DMS114 treated with DMSO at 0.1 percent for 48 hours (cell line): Measurements from ENCODE around the gene P2RX2.

ENCODE experiments used
- DNase-seq: peaks from one replicate; lab custom pipeline; 2025; ENCODE audit not compliant: unreplicated experiment; lab: John Stamatoyannopoulos, UW

P2RX2 gene

DNA sequence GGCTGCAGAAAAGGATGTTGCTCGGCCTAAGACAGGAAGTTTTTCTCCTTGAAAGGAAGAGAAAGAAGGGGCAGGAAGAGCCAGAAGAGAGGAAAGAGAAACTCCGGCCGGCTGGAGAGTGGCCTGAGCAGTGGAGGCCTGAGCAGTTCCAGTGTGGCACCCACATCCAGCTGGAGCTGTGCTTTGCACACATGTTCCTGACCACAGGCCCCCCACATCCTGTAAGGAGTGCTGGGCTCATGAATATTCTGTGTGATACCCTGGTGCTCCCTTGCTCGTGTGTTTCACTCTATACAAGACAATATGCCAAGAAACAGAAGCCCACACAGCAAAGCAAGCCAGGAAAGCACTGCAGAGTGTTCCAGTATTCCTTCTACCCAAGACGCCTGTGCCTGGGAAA lies 41.5 kb downstream of the P2RX2 start:
- DNase-seq = no peak

DNA sequence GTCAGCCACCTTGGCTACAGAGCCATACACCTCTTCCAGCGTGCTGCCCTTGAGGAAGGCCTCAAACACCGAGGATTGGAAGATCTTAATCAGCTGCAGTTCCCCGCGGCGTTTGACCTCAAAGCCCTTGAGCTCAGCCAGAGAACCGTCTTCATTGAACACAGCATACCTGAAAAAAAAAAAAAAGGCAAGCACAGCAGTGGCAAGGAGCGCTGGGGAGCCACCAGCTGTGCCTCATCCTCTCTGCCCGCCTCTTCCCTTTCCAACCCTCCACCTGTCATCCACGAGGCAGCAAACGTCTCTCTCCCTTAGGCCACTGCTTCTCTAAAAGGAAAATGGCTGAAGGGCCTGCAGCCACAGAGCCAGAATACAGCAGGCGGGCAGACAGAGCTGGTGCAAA lies 42.4 kb downstream of the P2RX2 start:
- DNase-seq = no peak

DNA sequence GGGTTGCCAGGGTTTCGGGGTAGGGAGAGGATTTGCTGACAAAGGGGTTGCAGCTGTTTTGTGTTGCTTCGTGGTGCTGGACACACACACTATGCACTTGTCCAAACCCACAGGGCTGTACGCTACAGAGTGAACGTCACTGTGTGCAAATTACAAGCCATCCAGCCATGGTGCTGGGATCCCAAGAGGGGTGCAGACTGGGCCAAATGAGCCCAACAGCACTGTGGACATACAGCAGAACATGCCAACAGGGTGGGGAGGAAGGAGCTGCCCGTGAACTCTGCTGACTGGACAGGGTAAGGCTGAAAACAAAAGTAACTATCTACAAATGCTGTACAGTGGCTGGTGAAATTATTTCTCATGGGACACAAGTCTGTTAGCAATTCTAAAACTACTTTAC lies 43.4 kb downstream of the P2RX2 start:
- no peak for DNase-seq

DNA sequence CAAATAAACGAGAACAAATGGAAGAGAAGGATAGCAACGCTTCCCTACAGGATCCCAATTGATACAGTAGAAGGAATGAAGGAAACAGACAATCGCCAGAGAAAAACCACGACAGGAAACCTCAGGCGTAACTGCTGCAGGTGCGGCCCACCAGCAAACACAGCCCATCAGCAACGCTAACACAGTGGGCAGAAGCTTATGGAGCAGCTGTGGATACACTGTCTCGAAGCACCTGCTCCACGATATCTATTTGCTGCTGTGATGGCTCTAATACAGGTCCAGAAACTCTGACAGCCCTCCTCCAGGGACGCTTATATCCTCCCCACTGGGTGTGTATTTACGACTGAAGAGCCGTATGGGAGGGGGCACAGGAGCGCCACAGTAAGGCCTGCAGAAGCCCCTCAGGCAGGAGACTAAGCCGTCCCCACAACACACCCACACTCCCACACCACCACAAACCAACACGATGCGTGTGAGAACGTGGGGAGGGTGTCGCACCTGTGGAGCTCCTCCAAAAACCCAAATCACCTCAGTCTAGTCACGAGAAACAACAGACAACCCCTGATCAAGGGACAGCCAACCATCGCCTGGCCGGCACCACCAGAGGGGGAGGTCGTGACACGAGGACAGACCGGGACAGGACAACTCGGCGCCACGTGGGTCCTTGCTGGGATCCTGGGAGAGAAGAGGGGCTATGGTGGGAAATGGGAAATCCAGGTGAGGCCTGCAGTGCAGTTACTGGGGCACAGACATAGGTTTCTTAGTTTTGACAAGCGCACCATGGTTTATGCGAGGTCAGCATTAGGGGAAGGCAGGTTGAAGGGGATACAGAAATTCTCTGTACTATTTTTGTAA lies 44.6 kb downstream of the P2RX2 start:
- no peak for DNase-seq

DNA sequence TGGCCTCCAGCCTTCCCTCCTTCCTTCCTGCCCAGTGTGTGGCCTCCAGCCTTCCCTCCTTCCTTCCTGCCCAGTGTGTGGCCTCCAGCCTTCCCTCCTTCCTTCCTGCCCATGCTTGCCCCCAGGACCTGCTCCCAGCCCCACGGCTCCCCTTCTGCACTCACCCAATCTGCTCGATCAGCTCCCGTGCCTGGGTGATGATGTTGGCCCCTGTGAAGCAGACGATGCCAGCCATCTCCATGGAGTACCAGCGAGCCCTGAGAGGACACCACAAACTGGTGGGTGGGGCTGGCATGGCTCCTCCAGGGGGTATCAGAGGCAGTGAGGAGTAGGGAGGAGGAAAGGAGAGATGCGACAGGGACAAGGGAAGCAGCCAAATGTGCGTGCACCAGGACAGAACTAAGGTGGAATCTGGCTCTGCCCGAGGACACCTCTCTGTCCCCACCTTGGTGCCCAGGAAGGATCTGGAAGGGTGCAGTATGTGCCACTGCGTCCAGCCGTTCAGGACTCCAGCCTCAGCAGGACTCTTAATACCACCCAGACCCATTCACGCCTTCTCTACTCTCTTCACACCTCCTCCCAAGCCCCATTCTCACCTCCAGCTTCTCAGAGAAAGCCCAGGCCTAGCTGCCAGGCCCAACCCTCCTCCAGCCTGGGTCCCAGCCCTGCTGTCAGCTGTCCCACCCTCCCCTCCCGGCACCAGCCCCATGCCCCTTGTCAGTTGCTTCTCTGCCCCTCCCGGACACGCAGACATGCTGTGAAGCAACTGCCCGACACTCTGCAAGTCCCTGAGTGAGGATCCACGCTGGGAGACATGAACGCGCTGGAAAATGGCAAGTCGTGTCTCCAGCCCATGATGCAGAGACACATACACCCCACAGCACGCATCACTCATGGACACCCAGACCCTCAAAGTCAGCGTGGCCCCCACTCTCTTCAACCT lies 45.9 kb downstream of the P2RX2 start:
- DNase-seq = no peak

DNA sequence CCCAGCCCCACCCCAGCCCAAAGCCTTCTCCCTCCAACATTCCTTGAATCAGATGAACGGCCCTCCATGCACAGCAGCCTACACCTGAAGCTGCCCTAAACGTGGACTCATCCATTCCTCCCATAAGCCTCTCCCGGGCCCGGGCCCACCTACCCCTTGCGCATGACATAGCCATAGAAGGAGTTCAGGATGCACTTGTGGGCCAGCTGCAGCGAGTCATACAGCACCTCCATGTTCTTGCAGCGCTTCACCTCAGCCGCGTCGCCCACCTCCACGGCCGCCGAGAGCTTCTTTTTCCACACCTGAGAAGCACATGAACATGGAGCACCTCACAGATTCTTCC lies 46.5 kb downstream of the P2RX2 start:
- DNase-seq = no peak

DNA sequence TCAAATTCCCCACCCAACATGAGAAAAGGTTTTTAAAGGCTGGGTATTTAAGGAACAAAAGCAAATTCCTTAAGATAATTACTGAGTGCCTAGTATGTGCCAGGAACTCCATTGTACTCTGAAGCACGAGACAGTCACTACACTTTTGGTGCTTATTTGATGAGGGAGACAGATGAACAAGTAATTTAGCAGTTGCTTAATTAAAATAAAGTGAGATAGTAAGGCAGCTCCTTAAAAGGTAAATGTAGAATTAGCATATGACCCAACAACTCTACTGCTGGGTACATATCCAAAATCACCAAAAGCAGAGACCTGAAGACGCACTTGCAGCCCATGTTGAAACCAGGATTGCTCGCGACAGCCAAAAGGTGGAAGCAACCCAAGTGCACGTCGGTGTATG lies 47.2 kb downstream of the P2RX2 start:
- DNase-seq = no peak

DNA sequence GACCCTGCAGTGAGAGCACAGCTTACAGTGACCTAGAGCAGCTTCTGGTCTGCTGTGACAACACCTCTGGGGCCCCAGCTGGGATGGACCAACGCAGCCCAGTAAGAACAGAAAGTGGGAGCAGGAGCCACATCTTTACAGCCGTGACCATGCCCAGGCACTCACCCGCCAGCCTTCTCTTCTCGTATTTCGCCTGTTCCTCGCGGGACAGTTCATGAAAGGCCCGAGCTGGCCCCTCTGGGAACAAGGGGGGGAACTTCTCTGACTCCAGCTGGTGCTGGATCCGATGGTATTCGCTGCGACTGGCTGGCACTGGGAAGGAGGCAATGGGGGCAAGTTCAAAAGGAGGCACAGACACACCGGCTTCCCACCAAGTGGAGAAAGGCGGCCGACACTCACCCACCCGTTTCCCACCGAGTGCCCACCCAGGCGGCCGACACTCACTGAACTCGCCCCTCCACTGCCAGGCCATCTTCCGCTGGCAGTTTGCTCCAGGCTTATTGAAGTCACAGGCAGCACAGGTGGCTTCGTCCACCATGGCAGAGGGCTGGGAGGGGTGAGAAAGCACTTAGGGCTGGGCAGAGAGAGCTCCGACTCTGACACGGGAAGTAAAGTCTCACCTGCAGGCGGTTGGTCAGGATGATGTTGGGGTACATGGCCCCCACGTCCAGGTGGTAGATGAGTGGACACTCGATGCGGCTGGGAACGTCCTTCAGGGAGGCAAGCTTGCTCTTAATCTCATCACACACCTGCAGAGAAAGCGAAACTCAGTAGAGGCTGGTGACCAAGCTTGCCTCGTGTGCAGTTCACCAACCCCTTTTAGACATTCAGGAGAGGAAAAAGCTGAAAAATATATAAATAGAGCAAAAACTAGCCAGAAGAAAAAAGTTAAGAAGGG lies 49.9 kb downstream of the P2RX2 start:
- DNase-seq = no peak

DNA sequence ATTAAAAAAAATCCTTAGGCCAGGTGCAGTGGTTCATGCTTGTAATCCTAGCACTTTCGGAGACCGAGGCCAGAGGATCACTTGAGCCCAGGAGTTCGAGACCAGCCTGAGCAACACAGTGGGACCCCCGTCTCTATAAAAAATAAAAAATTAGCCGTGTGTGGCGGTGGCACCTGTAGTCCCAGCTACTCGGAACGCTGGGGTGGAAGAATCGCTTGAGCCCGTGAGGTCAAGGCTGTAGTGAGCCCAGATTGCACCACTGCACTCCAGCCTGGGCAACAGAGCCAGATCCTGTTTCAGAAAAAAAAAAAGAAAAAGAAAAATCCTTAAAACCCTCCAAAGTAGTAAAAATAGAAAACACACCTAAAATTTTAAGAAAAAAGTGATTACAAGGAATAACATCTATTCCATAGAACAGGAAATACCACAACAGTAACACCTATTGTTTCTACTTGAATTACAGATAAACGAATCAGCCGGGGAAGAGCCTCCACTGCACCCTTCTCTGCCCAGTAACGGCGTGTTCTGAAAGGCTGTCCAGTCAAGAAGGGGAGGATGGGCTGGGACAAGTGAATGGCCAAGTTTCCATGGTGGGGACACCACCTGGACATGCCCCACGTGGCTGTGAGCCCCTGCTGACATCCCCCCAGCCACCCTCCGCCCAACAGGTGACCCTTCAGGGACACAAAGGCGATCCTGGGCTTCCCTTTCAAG lies 50.7 kb downstream of the P2RX2 start:
- no peak for DNase-seq
